Spleen (tissue), 7 donors: ENCODE results near the gene CNBD2.

Source experiments
- POLR2A ChIP-seq, 3 donors: fragments of 450-650 bp; IDR thresholded peaks; one replicate each; pipeline ENCODE4 v1.5.1; 2017; ENCODE audit warnings: antibody characterized with exemption in 3 of 3, mild to moderate bottlenecking in 1 of 3
- POLR2AphosphoS5 ChIP-seq, 3 donors: sonication (generic); formaldehyde crosslinking; IDR thresholded peaks; one replicate each; pipeline ENCODE4 v1.5.1; 2017; ENCODE audit warnings: antibody characterized with exemption in 3 of 3
- TF ChIP-seq, protein P1 (sequence below), 11 experiments: fragments of 200-600 bp in 7 of 11; fragments of 450-650 bp in 4 of 11; sonication (generic) in 4 of 11; IDR thresholded peaks in 8 of 11; conservative IDR thresholded peaks in 3 of 11; 1 replicate in 7 of 11; 2 replicates in 4 of 11; pipeline versions ENCODE4 v1.4.0 to v1.8.0; 2016 to 2021; ENCODE audit warnings: antibody characterized with exemption in 11 of 11, inconsistent platforms in 4 of 11, mild to moderate bottlenecking in 1 of 11
- donor health status: DM: no; HTN: no; CAD: no; lungs with moderate emphysema.
- donor health status: DM: no; HTN: no; CAD: no.
- donor health status: DM: no; HTN: no; CAD: no.

DNA sequence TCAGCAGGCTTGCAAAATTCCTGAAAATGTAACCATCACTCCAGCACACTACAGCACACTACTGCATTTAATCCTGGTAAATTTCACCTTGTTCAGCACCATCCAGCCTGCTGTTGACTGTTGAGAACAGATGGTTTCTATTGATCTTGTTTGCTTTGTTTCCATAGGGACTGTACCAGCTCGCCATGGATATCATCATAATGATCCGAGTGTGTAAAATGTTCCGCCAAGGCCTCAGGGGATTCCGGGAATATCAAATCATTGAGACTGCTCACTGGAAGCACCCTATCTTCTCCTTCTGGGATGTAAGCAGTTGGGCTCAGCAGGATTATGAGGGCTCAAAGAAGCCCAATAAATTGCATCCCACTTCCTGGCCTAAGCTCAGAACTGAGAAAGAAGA, 4.1 kb downstream of the CNBD2 start:
- TF ChIP-seq, protein P1, sequence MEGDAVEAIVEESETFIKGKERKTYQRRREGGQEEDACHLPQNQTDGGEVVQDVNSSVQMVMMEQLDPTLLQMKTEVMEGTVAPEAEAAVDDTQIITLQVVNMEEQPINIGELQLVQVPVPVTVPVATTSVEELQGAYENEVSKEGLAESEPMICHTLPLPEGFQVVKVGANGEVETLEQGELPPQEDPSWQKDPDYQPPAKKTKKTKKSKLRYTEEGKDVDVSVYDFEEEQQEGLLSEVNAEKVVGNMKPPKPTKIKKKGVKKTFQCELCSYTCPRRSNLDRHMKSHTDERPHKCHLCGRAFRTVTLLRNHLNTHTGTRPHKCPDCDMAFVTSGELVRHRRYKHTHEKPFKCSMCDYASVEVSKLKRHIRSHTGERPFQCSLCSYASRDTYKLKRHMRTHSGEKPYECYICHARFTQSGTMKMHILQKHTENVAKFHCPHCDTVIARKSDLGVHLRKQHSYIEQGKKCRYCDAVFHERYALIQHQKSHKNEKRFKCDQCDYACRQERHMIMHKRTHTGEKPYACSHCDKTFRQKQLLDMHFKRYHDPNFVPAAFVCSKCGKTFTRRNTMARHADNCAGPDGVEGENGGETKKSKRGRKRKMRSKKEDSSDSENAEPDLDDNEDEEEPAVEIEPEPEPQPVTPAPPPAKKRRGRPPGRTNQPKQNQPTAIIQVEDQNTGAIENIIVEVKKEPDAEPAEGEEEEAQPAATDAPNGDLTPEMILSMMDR (IDR thresholded peaks at IDR 0.05 in 8 of 11, conservative IDR thresholded peaks at IDR 0.05 in 3 of 11) = no peak
- TF ChIP-seq POLR2A (IDR thresholded peaks at IDR 0.05) (no peak), POLR2AphosphoS5 (IDR thresholded peaks at IDR 0.05) (no peak)
